ENCODE measurements around the gene RAMACL. TPM values are rescaled to one million over a fixed set of nuclear protein-coding genes. Genes with fewer than 3 reads are reported as not detected.
A peak's percentile ranks its signal among the peaks of the same experiment; 100 is the strongest.

The RAMACL gene
- total RNA-seq, 4 donors from 2014 or later = 8.2 to 10.8 (median 9.1) TPM

GRCh38 chr6:166591026-166591425 lies 4.5 kb upstream of the RAMACL start:
- Histone ChIP-seq H3K36me3 (no peaks in the 10 kb centered on the region), H3K27me3 (no peaks in the 10 kb centered on the region), H3K9me3 (no peaks in the 10 kb centered on the region), H3K27ac (no peak overlapping the region), H3K4me3 (no peak overlapping the region), H3K4me1 (peaks cover 0 to 34% (median 16%) of the 10 kb centered on the region in 4 donors)
- 94 to 95% methylated on average over 11 of the region's 11 CpGs for whole genome bisulfite sequencing, 2 donors
- DNase-seq (ENCODE audit: low spot score in 2 of 2) = no peak
- TF ChIP-seq POLR2A (IDR thresholded peaks at IDR 0.05) (no peak), EP300 (IDR thresholded peaks at IDR 0.05) (no peak), CTCF (IDR thresholded peaks at IDR 0.05) (no peak)

- no peaks in the 10 kb centered on the region for H3K9me3 ChIP-seq
- H3K4me3 ChIP-seq = no peak overlapping the region
- 71 to 72% methylated on average over 8 of the region's 8 CpGs for WGBS, 2 donors
- no peak for DNase-seq (ENCODE audit: low spot score in 2 of 2)
- peaks cover 0 to 29% (median 14%) of the 10 kb centered on the region in 4 donors for H3K4me1 ChIP-seq
- no peaks in the 10 kb centered on the region for H3K36me3 ChIP-seq
- H3K27ac ChIP-seq = peak overlapping the region in 1 of 4 donors; percentile 27
- no peaks in the 10 kb centered on the region for H3K27me3 ChIP-seq
- TF ChIP-seq POLR2A (IDR thresholded peaks at IDR 0.05) = no peak
- TF ChIP-seq CTCF (IDR thresholded peaks at IDR 0.05) = no peak
- no peak for TF ChIP-seq EP300 (IDR thresholded peaks at IDR 0.05)
Measured at GRCh38 chr6:166589786-166590574, 3.5 kb upstream of the RAMACL start.

- no peak for DNase-seq (ENCODE audit: low spot score in 2 of 2)
- Histone ChIP-seq H3K4me3 (no peak overlapping the region), H3K27ac (peak overlapping the region in 1 of 4 donors; percentile 40), H3K4me1 (peaks cover 0 to 31% (median 14%) of the 10 kb centered on the region in 4 donors), H3K9me3 (no peaks in the 10 kb centered on the region), H3K27me3 (no peaks in the 10 kb centered on the region), H3K36me3 (no peaks in the 10 kb centered on the region)
- WGBS, 2 donors = 63 to 69% methylated on average over 4 of the region's 4 CpGs
- no peak for TF ChIP-seq CTCF (IDR thresholded peaks at IDR 0.05)
- TF ChIP-seq EP300 (IDR thresholded peaks at IDR 0.05) = no peak
- TF ChIP-seq POLR2A (IDR thresholded peaks at IDR 0.05) = no peak
Measured at GRCh38 chr6:166589337-166589731, 2.9 kb upstream of the RAMACL start.

GRCh38 chr6:166588691-166589336 lies 2.3 kb upstream of the RAMACL start:
- H3K36me3 ChIP-seq = no peaks in the 10 kb centered on the region
- WGBS, 2 donors = 47 to 63% methylated on average over 11 of the region's 11 CpGs
- peak overlapping the region in 1 of 4 donors; percentile 40 for H3K27ac ChIP-seq
- H3K4me1 ChIP-seq = peaks cover 0 to 33% (median 14%) of the 10 kb centered on the region in 4 donors
- no peaks in the 10 kb centered on the region for H3K27me3 ChIP-seq
- DNase-seq (ENCODE audit: low spot score in 2 of 2) = no peak
- no peak for TF ChIP-seq CTCF (IDR thresholded peaks at IDR 0.05)
- no peak for TF ChIP-seq POLR2A (IDR thresholded peaks at IDR 0.05)
- no peak for TF ChIP-seq EP300 (IDR thresholded peaks at IDR 0.05)
- H3K9me3 ChIP-seq = no peaks in the 10 kb centered on the region
- H3K4me3 ChIP-seq = no peak overlapping the region

Measured in tibial nerve (tissue), 4 donors.